IMR-90 (cell line): ENCODE data around the gene KDM2B. TPM values are rescaled to one million over a fixed set of nuclear protein-coding genes. Genes with fewer than 3 reads are reported as not detected.

ENCODE experiments used
- ATAC-seq: fragments of 200-7000 bp; cut with Tn5 transposase; 2 replicates; pipeline ENCODE4 v1.9.1; 2020; ENCODE audit warnings: low read depth, mild to moderate bottlenecking, moderate library complexity
- BruUV-seq: library from RNA; stranded (reverse); fragments of 400-500 nt; replicated peaks from 2 replicates; lab custom pipeline; 2021; lab: Mats Ljungman, UMichigan
- CTCF ChIA-PET: fragments of 300-600 bp; formaldehyde crosslinking; extraction: SDS; loops from one replicate; lab custom pipeline; 2021; ENCODE audit warnings: antibody characterized with exemption; lab: Yijun Ruan, JAX
- POLR2A ChIA-PET: fragments of 300-600 bp; sonication (Branson Sonifier 250); formaldehyde crosslinking; loops from one replicate; lab custom pipeline; 2022; ENCODE audit warnings: antibody characterized with exemption; ENCODE audit not compliant: unreplicated experiment; lab: Charles Lee
- DNase-seq: peaks from one replicate; pipeline ENCODE4 v3.0.0; 2013
- H2AFZ ChIP-seq: replicated peaks from 2 replicates; pipeline ENCODE3; 2013; ENCODE audit warnings: low read length, mild to moderate bottlenecking; ENCODE audit not compliant: poor library complexity
- H2AK5ac ChIP-seq: 2 replicates; pipeline ENCODE4 v1.6.1; 2013; ENCODE audit warnings: low read depth, low read length, inconsistent platforms
- H2AK9ac ChIP-seq: replicated peaks from 2 replicates; pipeline ENCODE3; 2013; ENCODE audit warnings: mild to moderate bottlenecking, low read depth, low read length, moderate library complexity; ENCODE audit not compliant: poor library complexity
- H2BK120ac ChIP-seq: 2 replicates; pipeline ENCODE4 v1.6.1; 2013; ENCODE audit warnings: low read depth, low read length, inconsistent platforms
- H2BK15ac ChIP-seq: 3 replicates; pipeline ENCODE4 v1.6.1; 2013; ENCODE audit warnings: low read depth, low read length, inconsistent platforms
- H2BK20ac ChIP-seq: 2 replicates; pipeline ENCODE4 v1.6.1; 2013; ENCODE audit warnings: low read depth, mild to moderate bottlenecking, inconsistent platforms, low read length, moderate library complexity
- H2BK5ac ChIP-seq: 2 replicates; pipeline ENCODE4 v1.6.1; 2013; ENCODE audit warnings: mild to moderate bottlenecking, low read depth, low read length, inconsistent platforms; ENCODE audit not compliant: poor library complexity, severe bottlenecking
- H3K14ac ChIP-seq: replicated peaks from 2 replicates; pipeline ENCODE4 v1.6.1; 2013; ENCODE audit warnings: low read depth, low read length, inconsistent platforms
- H3K18ac ChIP-seq: 2 replicates; pipeline ENCODE4 v1.6.1; 2013; ENCODE audit warnings: low read depth, low read length, control low read depth
- H3K23ac ChIP-seq: 2 replicates; pipeline ENCODE4 v1.6.1; 2013; ENCODE audit warnings: low read depth, low read length, inconsistent platforms
- H3K27ac ChIP-seq: 2 replicates; pipeline ENCODE4 v1.5.1; 2013; ENCODE audit warnings: mild to moderate bottlenecking, control low read depth, low read length; ENCODE audit not compliant: insufficient read depth
- H3K27me3 ChIP-seq: 2 replicates; pipeline ENCODE4 v1.6.1; 2013; ENCODE audit warnings: low read length; ENCODE audit not compliant: control insufficient read depth, insufficient read depth
- H3K36me3 ChIP-seq: 2 replicates; pipeline ENCODE4 v1.6.1; 2013; ENCODE audit warnings: low read length, mixed read lengths; ENCODE audit not compliant: control insufficient read depth, insufficient read depth
- H3K4ac ChIP-seq: 2 replicates; pipeline ENCODE4 v1.6.1; 2013; ENCODE audit warnings: low read depth, low read length, inconsistent platforms
- H3K4me1 ChIP-seq: 2 replicates; pipeline ENCODE4 v1.6.1; 2013; ENCODE audit warnings: low read length, mixed read lengths; ENCODE audit not compliant: control insufficient read depth, insufficient read depth
- H3K4me2 ChIP-seq: 2 replicates; pipeline ENCODE4 v1.6.1; 2013; ENCODE audit warnings: low read depth, mild to moderate bottlenecking, control low read depth, low read length, moderate library complexity
- H3K4me3 ChIP-seq: 2 replicates; pipeline ENCODE4 v1.5.1; 2013; ENCODE audit warnings: low read depth, mild to moderate bottlenecking, control low read depth, low read length, moderate library complexity; ENCODE audit not compliant: insufficient read depth
- H3K56ac ChIP-seq: 2 replicates; pipeline ENCODE4 v1.6.1; 2013; ENCODE audit warnings: low read length, inconsistent platforms; ENCODE audit not compliant: insufficient read depth; ENCODE audit errors: extremely low read depth
- H3K79me1 ChIP-seq, 2 experiments: 2 replicates each; pipeline ENCODE4 v1.6.1; 2013; ENCODE audit warnings: low read length in 2 of 2, inconsistent platforms in 1 of 2, low read depth in 1 of 2
- H3K9ac ChIP-seq: 2 replicates; pipeline ENCODE4 v1.6.1; 2013; ENCODE audit warnings: low read depth, low read length, control low read depth
- H3K9me1 ChIP-seq: 2 replicates; pipeline ENCODE4 v1.6.1; 2013; ENCODE audit warnings: low read length, inconsistent platforms; ENCODE audit not compliant: insufficient read depth
- H3K9me3 ChIP-seq: 2 replicates; pipeline ENCODE4 v1.6.1; 2013; ENCODE audit warnings: low read length; ENCODE audit not compliant: control insufficient read depth, insufficient read depth
- H4K20me1 ChIP-seq: 2 replicates; pipeline ENCODE4 v1.6.1; 2013; ENCODE audit warnings: low read length, inconsistent platforms; ENCODE audit not compliant: insufficient read depth
- H4K5ac ChIP-seq: 2 replicates; pipeline ENCODE4 v1.6.1; 2013; ENCODE audit warnings: mild to moderate bottlenecking, low read depth, low read length, control low read depth
- H4K8ac ChIP-seq, 2 experiments: 2 replicates each; pipeline ENCODE4 v1.6.1; 2013; ENCODE audit warnings: low read depth in 2 of 2, low read length in 2 of 2, control low read depth in 1 of 2, inconsistent platforms in 1 of 2
- H4K91ac ChIP-seq: 2 replicates; pipeline ENCODE4 v1.6.1; 2013; ENCODE audit warnings: low read depth, low read length, inconsistent platforms; ENCODE audit not compliant: insufficient read depth
- CHD1 ChIP-seq: IDR thresholded peaks from 2 replicates; pipeline ENCODE4 v1.6.1; 2012; ENCODE audit warnings: low read depth, low read length, improper control_type of control experiment
- FOS ChIP-seq: fragments of 150-350 bp; IDR thresholded peaks from 2 replicates; pipeline ENCODE4 v1.6.1; 2016; ENCODE audit warnings: low read depth, low read length
- MAZ ChIP-seq: IDR thresholded peaks from 2 replicates; pipeline ENCODE4 v1.6.1; 2012; ENCODE audit warnings: low read depth, mild to moderate bottlenecking, low read length, improper control_type of control experiment, moderate library complexity, borderline replicate concordance
- MXI1 ChIP-seq: IDR thresholded peaks from 2 replicates; pipeline ENCODE4 v1.6.1; 2012; ENCODE audit warnings: low read depth, mild to moderate bottlenecking, low read length, moderate library complexity, borderline replicate concordance
- POLR2A ChIP-seq: IDR thresholded peaks from 2 replicates; pipeline ENCODE4 v1.6.1; 2012; ENCODE audit warnings: mild to moderate bottlenecking, low read depth, low read length
- RAD21 ChIP-seq: IDR thresholded peaks from 2 replicates; pipeline ENCODE4 v1.6.1; 2012; ENCODE audit warnings: low read length, improper control_type of control experiment
- WGBS, 2 experiments: methylation state at CpG; one replicate each; pipeline versions ENCODE4 v1.1.5 to v1.1.7; 2013; ENCODE audit warnings: missing lambda C conversion rate in 2 of 2; ENCODE audit not compliant: insufficient read length in 1 of 2; ENCODE audit errors: extremely low coverage in 2 of 2; 5-methylcytosine and 5-hydroxymethylcytosine counted together
- dilution Hi-C: fragments of 300-500 bp; cut with HindIII; formaldehyde crosslinking; loops from one replicate; pipeline ENCODE4 v1.14.3; 2018; ENCODE audit warnings: low sequenced_read_pairs; ENCODE audit not compliant: unreplicated experiment
- in situ Hi-C: fragments of 300-500 bp; cut with MboI; formaldehyde crosslinking; loops from 3 replicates; pipeline ENCODE4 v1.14.3; 2019; ENCODE audit warnings: low sequenced_read_pairs, inconsistent platforms, mixed read lengths
- intact Hi-C: fragments of 100-400 bp; cut with micrococcal nuclease; formaldehyde crosslinking; loops from 2 replicates; pipeline ENCODE4 v1.10.0; 2022
- polyA plus RNA-seq, 3 experiments: library from polyadenylated mRNA; depleted of rRNA; stranded (reverse); fragments of >200 nt; gene quantifications; 2 replicates each; pipeline ENCODE4 v1.2.3, GENCODE V29; 2012; ENCODE audit warnings: low replicate concordance in 1 of 3
- total RNA-seq: library from RNA; depleted of rRNA; stranded (reverse); fragments of >200 nt; gene quantifications from 2 replicates; pipeline ENCODE4 v1.2.3, GENCODE V29; 2012
- TF ChIP-seq, protein P1 (sequence below): conservative IDR thresholded peaks from 2 replicates; pipeline ENCODE4 v1.5.1; 2012; ENCODE audit warnings: mild to moderate bottlenecking, low read depth, low read length, improper control_type of control experiment

Gene KDM2B
- total and polyA plus RNA-seq, 2 of the 4 experiments (the other 2 are of a cell fraction), result 22.6 to 24.2 TPM

GRCh38 chr12:121626853-121627640, 46.2 kb upstream of the KDM2B start:
- peak overlapping the region; percentile 92 for H2AK9ac ChIP-seq
- H2BK120ac ChIP-seq, result peak overlapping the region; percentile 25; the same call in 1 of the 2 replicates
- no peak overlapping the region for H3K18ac ChIP-seq
- H2AK5ac ChIP-seq, result peak overlapping the region; percentile 39; the same call in 1 of the 2 replicates
- peak overlapping the region; percentile 100 for H2AFZ ChIP-seq
- intact Hi-C loops, result loop anchor here (1.0 to 5.0 kb wide), 4 partner anchors 36 to 127 kb away; partner anchors contain the start of gene KDM2B
- no peak overlapping the region; the same call in none of the 2 replicates for H4K91ac ChIP-seq
- DNase-seq, result peak; percentile 61
- dilution Hi-C loops, result no loop called here
- peaks cover 17% of the 10 kb centered on the region for H3K4me1 ChIP-seq
- H3K9me3 ChIP-seq, result no peaks in the 10 kb centered on the region
- peak overlapping the region; percentile 76 for H3K9ac ChIP-seq
- H3K23ac ChIP-seq, result peak overlapping the region; percentile 92; the same call in 1 of the 2 replicates
- H3K4ac ChIP-seq, result peak overlapping the region; percentile 83
- no peak overlapping the region; the same call in 1 of the 3 replicates for H2BK15ac ChIP-seq
- H4K5ac ChIP-seq, result no peak overlapping the region
- peak overlapping the region; percentile 73 for H3K4me2 ChIP-seq
- CTCF ChIA-PET, result interaction anchor here (0.6 to 1.8 kb wide), 6 partner anchors 10 to 133 kb away, joined by 3 to 12 read pairs (median 6); no protein-coding TSS in a partner anchor
- peak overlapping the region; percentile 71 for H3K27ac ChIP-seq
- peak overlapping the region; percentile 42 to 53; a peak in 2 of 4 replicates for H4K8ac ChIP-seq
- H3K27me3 ChIP-seq, result no peaks in the 10 kb centered on the region
- WGBS, 2 experiments, result 0% methylated on average over 19 of the region's 53 CpGs; no CpG with 5 or more reads in 1 of the 2 experiments
- POLR2A ChIA-PET, result no interaction called here
- H2BK20ac ChIP-seq, result no peak overlapping the region
- H3K9me1 ChIP-seq, result peaks cover 18% of the 10 kb centered on the region
- H3K36me3 ChIP-seq, result no peaks in the 10 kb centered on the region
- peaks cover 31 to 45% of the 10 kb centered on the region in 2 experiments for H3K79me1 ChIP-seq
- in situ Hi-C loops, result no loop called here
- BruUV-seq, result no TSS peak
- peak; percentile 18 for TF ChIP-seq RAD21
- no peak for TF ChIP-seq POLR2A
- no peak for TF ChIP-seq CHD1
- TF ChIP-seq MXI1, result peak; percentile 88; the same call in 1 of the 2 replicates
- no peak for TF ChIP-seq FOS
- TF ChIP-seq MAZ, result peak; percentile 46; the same call in 1 of the 2 replicates
- TF ChIP-seq, protein P1, sequence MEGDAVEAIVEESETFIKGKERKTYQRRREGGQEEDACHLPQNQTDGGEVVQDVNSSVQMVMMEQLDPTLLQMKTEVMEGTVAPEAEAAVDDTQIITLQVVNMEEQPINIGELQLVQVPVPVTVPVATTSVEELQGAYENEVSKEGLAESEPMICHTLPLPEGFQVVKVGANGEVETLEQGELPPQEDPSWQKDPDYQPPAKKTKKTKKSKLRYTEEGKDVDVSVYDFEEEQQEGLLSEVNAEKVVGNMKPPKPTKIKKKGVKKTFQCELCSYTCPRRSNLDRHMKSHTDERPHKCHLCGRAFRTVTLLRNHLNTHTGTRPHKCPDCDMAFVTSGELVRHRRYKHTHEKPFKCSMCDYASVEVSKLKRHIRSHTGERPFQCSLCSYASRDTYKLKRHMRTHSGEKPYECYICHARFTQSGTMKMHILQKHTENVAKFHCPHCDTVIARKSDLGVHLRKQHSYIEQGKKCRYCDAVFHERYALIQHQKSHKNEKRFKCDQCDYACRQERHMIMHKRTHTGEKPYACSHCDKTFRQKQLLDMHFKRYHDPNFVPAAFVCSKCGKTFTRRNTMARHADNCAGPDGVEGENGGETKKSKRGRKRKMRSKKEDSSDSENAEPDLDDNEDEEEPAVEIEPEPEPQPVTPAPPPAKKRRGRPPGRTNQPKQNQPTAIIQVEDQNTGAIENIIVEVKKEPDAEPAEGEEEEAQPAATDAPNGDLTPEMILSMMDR, result 0 out of 2 replicates have a peak, but pooled peaks have one; percentile 7
- peaks cover 10% of the 10 kb centered on the region for H4K20me1 ChIP-seq
- peak overlapping the region; percentile 51 for H2BK5ac ChIP-seq
- H3K14ac ChIP-seq, result peak overlapping the region; percentile 55
- H3K4me3 ChIP-seq, result peak overlapping the region; percentile 73
- peak; percentile 73 for ATAC-seq
- H3K56ac ChIP-seq, result peak overlapping the region; percentile 26; the same call in 1 of the 2 replicates
